Forelimb muscle (tissue), 1 donor: ENCODE data around the gene MMP1. TPM values are rescaled to one million over a fixed set of nuclear protein-coding genes. Genes with fewer than 3 reads are reported as not detected.
A peak's percentile ranks its signal among the peaks of the same experiment; 100 is the strongest.

Experiments
- DNase-seq: peaks from one replicate; pipeline ENCODE4 v3.0.0-alpha.2; 2013; ENCODE audit warnings: low read depth
- polyA plus RNA-seq: library from polyadenylated mRNA; unstranded; fragments of 120-200 nt; gene quantifications from one replicate; pipeline ENCODE4 v1.2.1, GENCODE V29; 2013; ENCODE audit not compliant: insufficient read length

MMP1 gene
- polyA plus RNA-seq, 1 donor: 0.23 TPM

DNA sequence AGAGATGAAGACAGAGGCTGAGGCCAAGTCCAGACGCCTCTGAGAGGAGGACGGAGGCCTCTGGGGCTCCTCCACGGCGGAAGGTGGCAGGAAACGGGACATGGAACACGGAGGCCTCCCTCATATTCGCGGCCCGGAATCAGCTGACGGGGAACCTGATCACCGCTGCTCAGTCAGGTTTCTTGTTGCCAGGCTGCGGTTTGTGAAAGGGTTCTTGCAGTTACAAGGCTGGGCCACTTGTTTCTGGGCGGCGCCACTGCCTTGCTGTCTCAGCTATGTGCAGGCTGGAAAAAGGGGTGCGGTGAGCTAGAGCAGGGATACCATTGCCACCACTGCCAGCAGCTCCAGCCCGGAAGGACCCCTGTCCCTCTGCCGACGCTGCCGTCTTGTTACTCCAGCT is 10.0 kb upstream of the MMP1 start:
- DNase-seq: no peak

DNA sequence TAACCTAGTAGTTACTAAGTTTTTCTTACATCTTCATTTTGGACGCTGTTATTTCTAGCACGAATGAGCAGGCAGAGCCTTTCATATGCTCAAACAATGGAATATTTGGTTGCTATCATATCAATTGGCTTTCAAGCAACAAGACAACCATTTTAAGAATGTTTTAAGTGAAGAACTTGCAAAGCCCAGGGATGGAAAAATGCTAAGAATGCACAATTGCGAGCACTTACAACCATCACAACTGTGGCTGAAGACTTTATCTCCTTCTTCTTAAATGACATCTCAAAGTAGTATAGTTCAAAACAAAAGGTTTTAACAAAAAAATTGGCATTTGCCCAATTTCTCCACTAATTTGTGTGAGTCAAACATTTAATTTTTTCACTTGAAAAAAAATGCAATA is 8.3 kb upstream of the MMP1 start:
- DNase-seq: no peak

DNA sequence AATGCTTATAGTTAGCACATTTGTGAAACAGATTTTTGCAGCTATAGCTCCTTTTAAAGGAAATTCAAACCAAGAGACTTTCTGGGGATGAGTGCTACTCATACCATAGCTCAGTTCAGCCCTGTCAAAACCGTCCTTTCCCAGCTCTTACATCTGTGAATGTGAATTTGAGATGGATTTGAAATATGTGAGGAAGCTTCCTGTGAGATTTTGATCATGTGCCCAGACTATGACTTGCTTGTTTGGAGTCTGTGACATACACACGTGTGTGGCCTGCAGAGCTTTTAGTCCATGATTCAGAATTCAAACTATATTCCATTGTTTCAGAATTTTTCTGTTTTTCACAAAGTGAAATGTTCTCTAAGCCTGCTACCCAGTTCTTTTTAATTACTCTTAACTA is 4.4 kb upstream of the MMP1 start:
- peak; percentile 73 for DNase-seq

DNA sequence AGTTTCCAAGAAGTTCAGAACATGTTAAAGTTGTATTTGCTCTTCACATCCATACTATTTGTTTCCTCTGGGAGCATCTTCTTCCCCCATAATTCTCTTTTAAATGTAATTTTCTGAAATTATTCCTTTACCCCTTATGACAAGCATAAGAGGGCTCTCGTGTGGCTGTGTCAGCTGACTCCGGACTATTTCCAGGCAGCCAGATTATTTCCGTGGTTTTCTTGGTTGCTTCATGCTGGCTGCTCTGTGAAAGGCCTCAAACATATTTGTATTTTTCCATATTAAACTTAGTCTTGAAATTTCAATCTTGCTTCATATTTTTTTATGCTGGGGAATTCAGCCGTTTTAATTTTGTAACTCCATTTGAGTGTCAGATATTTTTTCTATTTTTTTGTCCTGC is 2.8 kb upstream of the MMP1 start:
- peak; percentile 50 for DNase-seq

DNA sequence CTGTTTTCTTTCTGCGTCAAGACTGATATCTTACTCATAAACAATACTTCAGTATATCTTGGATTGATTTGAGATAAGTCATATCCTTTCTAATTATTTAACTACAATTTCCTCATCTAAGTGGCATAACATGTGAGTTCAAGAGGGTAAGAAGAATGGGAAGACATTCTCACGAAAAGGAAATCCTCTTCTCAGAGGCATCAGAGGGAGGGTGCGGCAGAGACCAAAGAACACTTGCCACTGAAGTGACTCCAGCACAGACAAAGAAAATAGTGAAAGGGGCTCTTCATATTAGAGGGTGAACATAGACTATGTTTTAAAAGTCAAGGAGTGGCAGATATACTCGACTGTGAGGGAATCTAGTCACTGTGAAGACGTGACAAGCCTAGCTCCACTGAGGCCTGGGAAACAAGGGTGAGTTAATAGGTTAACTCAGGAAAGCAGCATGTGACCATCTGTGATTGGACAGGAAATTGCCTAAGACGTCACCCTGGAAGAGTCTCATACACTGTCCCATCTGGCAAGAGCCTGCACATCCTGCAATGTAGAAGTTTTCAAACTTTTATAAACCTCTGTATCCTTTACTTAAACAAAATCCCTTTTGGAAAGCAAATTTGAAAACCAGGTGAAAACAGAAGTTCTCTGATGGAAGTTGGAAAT is 1.9 kb upstream of the MMP1 start:
- peak; percentile 41 for DNase-seq

DNA sequence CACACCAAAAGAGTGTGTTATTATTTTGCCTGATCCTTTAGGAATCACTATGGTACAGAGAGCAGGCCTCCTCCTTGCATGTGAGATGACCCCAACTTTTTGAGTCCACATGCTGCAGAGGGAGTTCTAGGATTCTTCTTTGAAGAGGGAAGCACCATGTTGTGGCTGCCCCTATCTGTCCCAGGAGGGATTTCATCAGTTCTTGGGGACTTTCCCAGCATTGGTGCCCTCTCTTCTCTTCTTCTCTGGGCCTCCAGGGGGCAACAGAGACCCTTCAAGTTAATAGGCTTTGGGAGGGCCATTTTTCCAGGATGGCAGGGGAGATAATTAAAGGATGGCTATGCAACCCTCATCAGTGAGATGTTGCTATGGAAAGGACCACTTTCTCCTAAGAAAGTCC is 3.6 kb downstream of the MMP1 start:
- no peak for DNase-seq

DNA sequence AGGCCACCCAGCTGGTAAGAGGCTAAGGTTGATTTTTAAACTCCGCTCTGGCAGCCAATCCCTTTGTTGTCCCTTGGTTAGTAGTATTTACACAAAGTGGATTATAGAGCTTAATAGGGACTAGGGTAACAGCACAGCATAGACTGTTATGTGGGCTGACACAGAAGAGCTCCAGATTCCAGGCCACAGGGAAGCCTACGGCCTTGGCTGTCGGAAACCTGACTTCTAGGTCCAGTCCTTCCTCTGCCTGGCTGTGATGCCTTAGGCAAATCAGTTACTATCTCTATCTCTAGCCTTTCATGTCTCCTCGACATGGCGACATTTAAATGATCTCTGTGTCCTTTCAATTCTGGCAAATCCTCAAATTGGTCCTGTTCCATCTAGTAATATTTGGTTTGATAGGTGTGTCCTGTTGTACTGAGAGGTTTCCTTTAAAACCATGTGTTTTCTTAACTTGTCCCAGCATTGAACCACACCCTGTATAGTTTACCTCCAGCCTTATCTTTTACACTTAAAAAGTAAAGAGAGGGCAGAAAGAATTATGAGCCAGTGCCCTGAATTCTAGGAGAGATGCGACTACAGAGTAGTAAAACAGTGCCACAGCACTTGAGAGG is 4.2 kb downstream of the MMP1 start:
- DNase-seq: no peak

DNA sequence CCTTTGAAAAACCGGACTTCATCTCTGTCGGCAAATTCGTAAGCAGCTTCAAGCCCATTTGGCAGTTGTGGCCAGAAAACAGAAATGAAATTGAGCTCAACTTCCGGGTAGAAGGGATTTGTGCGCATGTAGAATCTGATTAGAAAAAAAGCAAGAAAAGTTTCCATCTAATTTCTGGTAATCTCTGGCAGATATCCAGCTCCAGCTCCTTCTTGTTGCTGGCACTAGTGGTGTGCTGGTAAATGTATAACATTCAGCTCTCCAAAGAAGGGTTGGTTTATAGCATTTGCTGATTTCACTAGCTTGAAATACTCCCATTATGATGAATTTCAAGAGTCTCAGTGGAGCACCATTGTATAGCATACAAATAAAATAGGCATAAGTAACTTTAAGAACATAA is 5.4 kb downstream of the MMP1 start:
- DNase-seq: no peak

DNA sequence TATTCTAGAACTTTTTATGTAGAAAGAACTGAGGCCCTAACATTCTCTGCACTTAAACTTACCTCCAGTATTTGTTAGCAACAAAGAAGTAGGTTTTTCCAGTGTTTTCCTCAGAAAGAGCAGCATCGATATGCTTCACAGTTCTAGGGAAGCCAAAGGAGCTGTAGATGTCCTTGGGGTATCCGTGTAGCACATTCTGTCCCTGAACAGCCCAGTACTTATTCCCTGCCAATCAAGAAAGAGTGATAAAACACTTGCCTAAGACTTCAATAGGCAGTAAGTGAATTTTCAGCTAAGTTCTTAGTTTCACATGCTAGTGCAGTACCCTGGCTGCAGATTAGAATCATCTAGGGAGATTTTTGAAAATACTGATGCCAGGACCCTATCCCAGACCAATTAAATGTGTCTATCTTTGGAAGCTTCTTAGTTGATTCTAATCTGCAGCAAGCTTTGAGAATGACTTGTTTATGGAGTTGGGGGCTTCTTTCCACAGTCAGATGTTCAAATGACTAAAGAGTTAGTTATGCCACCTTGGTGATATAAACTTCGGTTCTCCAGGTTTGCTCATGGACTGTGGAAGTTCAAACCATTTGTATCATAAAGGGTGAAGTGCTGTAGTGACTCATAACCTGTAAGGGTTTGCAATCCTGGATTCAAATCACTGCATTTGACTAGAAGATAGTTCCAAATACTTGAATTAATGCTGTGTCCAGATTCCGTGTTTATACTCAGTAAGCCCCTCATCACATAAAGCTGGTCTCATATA is 6.5 kb downstream of the MMP1 start:
- DNase-seq: no peak

DNA sequence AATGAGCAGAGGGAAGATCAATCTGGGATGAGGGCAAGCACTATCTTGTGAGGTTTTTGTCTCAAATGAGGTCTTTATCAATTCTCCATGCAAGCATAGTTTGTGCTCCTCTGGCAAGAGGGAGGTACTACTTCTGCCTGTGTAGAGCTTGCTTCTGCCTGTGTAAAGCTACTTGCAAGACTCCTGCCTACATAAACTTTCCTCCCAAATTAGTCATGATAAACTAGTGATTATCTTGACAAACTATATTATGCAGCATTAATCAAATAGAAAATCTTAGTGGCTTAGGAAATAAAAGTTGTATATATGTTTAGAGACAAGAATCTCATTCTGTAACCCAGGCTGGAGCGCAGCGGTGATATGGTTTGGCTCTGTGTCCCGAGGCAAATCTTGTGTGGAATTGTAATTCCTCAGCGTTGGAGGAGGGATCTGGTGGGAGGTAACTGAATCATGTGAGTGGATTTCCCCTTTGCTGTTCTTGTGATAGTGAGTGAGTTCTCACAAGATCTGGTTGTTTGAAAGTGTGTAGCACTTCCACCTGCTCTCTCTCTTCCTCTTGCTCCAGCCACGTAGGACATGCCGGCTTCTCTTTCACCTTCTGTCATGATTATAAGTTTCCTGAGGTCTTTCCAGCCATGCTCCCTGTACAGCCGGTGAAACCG is 9.5 kb downstream of the MMP1 start:
- no peak for DNase-seq

DNA sequence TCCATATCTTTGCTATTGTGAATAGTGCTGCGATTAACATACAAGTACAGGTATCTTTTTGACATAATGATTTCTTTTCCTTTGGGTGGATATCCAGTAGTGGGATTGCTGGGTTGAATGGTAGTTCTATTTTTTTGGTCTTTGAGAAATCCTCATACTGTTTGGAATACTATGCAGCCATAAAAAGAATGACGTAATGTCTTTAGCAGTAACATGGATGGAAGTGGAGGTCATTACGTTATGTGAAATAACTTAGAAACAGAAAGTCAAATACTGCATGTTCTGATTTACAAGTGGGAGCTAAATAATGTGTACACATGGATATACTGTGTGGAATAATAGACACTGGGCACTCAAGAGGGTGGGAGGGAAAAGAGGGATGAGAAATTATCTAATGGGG is 13.6 kb downstream of the MMP1 start:
- no peak for DNase-seq

DNA sequence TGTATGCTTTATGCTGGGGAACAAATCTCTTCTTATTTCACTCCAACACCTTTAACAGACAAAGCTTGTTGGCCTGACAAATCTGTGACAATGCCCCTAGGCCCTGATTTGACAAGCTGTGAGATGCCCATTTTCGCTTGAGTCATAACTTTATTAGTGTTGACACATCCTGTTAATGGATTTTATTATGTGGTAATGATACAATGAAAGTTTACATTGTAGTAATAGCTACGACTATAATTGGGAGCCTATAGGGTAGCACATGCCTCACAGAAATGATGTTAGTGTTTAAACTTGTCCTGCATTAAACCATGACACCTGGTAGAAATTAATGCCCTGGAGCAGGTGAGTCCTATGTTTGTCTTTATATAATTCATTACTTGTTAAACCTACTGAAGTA is 14.2 kb downstream of the MMP1 start:
- no peak for DNase-seq

DNA sequence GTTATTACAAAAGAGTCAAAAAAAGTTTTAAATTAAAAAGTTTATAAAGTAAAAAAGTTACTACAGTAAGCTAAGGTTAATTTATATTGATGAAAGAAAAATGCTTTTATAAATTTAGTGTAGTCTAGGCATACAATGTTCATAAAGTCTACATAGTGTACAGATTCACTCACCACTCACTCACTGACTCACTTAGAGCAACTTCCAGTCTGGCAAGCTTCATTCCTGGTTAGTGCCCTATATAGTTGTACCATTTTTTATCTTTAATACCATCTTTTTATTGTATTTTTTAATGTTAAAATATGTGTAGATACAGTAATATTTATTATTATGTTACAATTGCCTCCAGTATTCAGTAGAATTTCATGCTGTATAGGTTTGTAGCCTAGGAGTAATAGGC is 14.9 kb downstream of the MMP1 start:
- DNase-seq: no peak

DNA sequence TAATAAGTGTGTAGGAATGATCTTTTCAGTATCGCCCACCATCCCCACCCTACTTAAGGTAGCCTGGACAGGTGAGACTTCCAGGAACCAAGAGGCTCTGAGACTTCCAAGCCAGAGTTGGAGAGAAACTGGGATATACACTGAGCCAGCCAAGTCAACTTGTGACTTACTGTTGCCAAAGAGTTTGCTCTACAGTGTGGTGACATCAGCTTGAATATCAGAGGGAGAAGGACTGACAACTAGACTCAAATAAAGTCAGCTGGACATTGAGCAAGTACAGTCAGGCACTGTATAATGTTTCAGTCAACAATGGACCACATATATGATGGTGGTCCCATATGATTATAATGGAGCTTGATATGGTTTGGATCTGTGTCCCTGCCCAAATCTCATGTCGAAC is 16.3 kb downstream of the MMP1 start:
- DNase-seq: no peak

DNA sequence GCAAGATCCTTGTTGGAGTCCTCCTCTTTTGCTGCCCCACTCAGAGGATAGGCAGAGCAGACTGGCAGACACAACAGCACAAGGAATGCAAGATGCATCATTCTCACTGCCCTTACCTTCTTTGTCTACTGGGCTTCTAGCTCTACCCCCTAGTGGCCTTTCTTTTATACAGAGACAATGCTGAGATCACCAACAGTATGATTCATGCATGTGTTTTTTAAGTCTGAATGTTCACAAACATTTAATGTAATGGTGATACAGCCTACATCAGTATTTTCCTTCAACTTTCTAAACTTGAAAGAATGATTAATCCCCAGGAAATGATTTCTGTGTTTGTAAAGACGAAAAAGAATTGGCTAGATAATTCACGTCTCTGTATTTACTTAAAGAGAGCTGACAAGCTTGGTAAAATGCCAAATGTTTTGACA is 17.5 kb downstream of the MMP1 start, which contains the start of gene MMP10:
Gene MMP10, minus strand, starts transcription at position 138 of the 428 bp plus-strand sequence. Its CDS starts 37 bp downstream, at position 101.
- no peak for DNase-seq

DNA sequence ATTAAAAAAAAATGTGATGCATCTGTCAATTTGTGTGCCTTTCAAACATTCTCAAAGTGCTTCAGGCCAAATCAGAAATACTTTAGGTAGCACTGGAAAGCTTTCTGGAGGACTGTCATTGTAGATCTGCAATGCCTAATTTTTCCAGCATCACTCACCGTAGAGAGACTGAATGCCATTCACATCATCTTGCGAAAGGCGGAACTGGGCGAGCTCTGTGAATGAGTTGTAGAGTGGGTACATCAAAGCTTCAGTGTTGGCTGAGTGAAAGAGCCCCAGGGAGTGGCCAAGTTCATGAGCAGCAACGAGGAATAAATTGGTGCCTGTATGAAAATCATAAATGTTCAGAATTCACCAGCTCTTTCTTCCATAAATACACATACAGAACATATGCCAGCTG is 21.5 kb downstream of the MMP1 start:
- DNase-seq: no peak

DNA sequence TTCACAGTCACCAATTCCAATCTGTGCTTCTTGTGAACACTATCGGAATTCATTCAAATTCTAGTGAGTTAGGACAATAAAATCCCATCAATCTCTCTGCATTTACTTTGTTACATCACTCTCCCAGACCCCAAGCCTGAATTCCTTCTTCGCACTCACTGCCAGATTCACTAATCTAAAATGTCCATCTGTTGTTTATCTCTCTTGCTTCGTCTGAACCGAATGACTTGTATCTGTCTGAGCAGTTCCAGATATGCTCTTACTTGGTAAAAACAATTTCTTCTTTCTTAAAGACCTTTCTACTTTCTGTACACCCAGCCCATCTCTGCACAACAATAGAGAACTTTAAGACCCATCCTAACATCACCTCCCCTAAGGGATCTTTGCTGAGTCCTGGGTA is 24.6 kb downstream of the MMP1 start:
- no peak for DNase-seq

DNA sequence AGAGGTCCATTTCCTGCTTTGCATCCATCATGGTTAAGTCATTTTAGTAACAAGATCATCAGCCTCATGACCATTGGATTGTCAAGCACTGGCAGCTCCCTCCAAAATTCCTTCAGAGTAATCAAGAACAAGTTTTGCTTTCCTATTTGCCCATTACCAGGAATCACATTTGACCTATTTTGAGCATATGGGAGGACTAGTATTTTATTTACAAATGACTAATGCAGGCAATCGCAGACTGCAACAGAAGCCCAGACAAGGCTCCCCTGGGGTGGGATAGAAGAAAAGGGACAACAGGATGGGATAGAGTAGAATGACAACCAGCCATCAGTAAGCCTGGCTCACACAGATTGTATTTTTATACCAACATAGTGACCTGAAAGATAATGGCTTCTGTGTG is 26.6 kb downstream of the MMP1 start:
- no peak for DNase-seq

DNA sequence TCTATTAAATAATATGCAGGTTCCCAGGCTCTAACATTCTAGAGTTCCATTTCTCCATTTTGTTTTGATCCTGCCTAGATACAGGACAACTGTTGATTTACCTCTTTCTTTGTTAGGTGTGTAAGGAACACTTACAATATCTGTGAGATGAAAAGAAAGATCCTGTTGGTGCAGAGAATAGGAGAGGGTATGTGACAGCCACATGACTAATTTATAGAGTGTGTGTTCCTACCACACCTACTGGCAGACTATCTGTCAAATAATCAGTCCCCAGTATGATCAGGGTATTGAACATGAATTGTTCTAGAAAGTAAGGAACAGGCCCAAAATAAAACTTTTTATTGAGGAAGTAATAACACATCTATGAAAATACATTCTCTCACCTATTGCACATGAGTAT is 27.8 kb downstream of the MMP1 start:
- no peak for DNase-seq

DNA sequence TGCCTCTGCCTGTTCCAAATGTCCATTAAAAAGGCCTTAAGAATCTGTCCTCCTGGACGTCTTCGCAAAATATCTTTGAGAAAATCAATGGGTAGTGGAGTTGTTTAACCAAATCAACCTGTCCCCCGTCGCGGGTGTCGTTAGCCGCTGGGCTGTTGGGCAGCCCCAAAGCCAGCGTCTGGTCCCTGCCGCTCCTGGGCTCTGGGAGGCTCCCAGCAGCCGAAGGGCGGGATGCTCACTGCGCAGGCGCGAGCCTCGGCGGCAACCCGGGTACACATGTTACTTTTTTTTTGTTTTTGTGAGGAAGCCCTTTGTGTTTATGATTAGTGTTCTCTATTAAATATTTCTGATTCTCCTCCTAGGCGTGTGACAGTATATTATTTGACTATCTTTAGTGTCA is 30.2 kb downstream of the MMP1 start:
- DNase-seq: no peak

DNA sequence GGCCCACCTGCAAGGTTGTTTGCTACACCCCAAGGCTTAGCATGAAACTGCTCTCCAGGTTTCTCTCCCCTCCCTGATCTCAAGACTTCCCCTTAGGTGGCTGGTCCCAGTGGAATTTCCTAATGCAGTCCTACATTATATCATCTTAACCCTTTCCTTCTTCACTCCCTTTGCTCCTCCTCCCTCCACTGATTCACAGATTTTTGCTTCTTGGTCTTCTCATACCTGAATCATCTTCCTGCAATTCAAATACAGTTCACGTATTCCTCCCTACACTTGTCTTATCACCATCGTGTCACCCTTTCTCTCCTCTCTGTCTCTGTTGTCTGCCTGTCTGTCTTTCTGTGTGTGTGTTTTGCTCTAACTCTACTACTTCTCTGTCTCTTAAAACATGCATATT is 34.5 kb downstream of the MMP1 start:
- DNase-seq: no peak

DNA sequence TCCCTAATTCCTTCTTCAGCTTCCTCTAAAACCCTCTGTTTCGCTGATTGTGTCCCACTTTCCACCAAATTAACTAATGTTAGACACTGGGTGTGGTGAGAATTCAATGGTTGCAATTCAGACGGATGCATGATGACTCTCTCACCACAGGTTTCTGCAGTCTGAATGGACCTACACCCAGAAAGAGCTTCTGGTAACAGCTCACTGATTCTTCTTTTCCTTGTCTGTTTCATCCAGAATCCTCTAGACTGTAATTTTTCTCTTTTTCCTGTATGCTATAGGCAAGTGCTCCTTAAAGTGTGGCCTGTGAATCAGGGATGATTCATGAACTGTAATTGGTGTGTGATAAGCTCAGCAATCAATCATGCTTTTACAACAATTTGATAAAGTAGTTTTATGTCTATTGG is 35.6 kb downstream of the MMP1 start:
- no peak for DNase-seq
